K562 treated with DMSO at 1 percent for 24 hours (cell line): Measurements from ENCODE around the gene ZNF441. TPM values are rescaled to one million over a fixed set of nuclear protein-coding genes. Genes with fewer than 3 reads are reported as not detected.

ENCODE experiments used
- total RNA-seq: library from RNA; unstranded; fragments of 300-600 nt; gene quantifications from 2 replicates; pipeline ENCODE4 v1.2.3, GENCODE V29; 2022; ENCODE audit warnings: low read depth; ENCODE audit not compliant: insufficient read depth

ZNF441 gene
- 2.0 and 3.0 TPM in 2 replicates for total RNA-seq

GRCh38 chr19:11766597-11767591 lies at the start of gene ZNF441:
ZNF441 (plus strand) TSS chr19:11767000; CDS start chr19:11767194, 194 bp downstream.

GRCh38 chr19:11738746-11739620 lies 27.8 kb upstream of the ZNF441 start, which contains the start of gene ZNF823:
ZNF823 (minus strand) TSS chr19:11738946; CDS start chr19:11738819, 127 bp downstream.

GRCh38 chr19:11798391-11799330 lies 31.9 kb downstream of the ZNF441 start, which contains the start of gene ZNF491:
ZNF491 (plus strand) TSS chr19:11798523; CDS start chr19:11805954, 7,431 bp downstream.

GRCh38 chr19:11814029-11814699 lies 47.4 kb downstream of the ZNF441 start, which contains the start of gene ZNF440:
ZNF440 (plus strand) TSS chr19:11814273; CDS start chr19:11814448, 175 bp downstream.

Other genes starting within 250 kb of the ZNF441 start
- gene ECSIT, start 237.9 kb upstream of the ZNF441 start, total RNA-seq, result 46.1 and 50.7 TPM in 2 replicates
- 4.3 and 7.9 TPM in 2 replicates for gene CNN1, start 228.1 kb upstream of the ZNF441 start, total RNA-seq
- 141 and 149 TPM in 2 replicates for gene ELOF1, start 207.8 kb upstream of the ZNF441 start, total RNA-seq
- 26.9 and 28.5 TPM in 2 replicates for gene ACP5, start 189.4 kb upstream of the ZNF441 start, total RNA-seq
- 9.0 and 9.4 TPM in 2 replicates for gene ZNF627, start 169.5 kb upstream of the ZNF441 start, total RNA-seq
- gene ZNF823, start 28.1 kb upstream of the ZNF441 start, total RNA-seq, result 7.8 and 9.4 TPM in 2 replicates
- 0.30 TPM in 1 of 2 replicates, not detected in the other for gene ZNF491, start 31.5 kb downstream of the ZNF441 start, total RNA-seq
- 4.1 and 5.6 TPM in 2 replicates for gene ZNF440, start 47.3 kb downstream of the ZNF441 start, total RNA-seq
- gene ZNF439, start 81.7 kb downstream of the ZNF441 start, total RNA-seq, result not detected in 2 replicates
- gene ZNF69, start 120.8 kb downstream of the ZNF441 start, total RNA-seq, result 1.9 and 2.8 TPM in 2 replicates
- gene ZNF700, start 158.1 kb downstream of the ZNF441 start, total RNA-seq, result 4.3 and 6.1 TPM in 2 replicates
- gene ZNF763, start 198.0 kb downstream of the ZNF441 start, total RNA-seq, result 0.51 TPM in 1 of 2 replicates, not detected in the other